SK-N-SH (cell line): ENCODE results near the gene SSTR3. TPM values are rescaled to one million over a fixed set of nuclear protein-coding genes. Genes with fewer than 3 reads are reported as not detected.

Experiments used
- CTCF ChIA-PET: fragments of 300-600, 350-600 bp; formaldehyde crosslinking; extraction: SDS; loops from one replicate; lab custom pipeline; 2021; lab: Yijun Ruan, JAX
- POLR2A ChIA-PET: fragments of 350-600 bp; sonication (Branson Sonifier 250); formaldehyde crosslinking; extraction: SDS; loops from one replicate; lab custom pipeline; 2020; ENCODE audit warnings: antibody characterized with exemption, inconsistent platforms; lab: Yijun Ruan, JAX
- DNase-seq: peaks from one replicate; pipeline ENCODE4 v3.0.0; 2012
- H2AFZ ChIP-seq: fragments of 200-600 bp; sonication (generic); 2 replicates; pipeline ENCODE4 v1.8.1; 2016; ENCODE audit warnings: antibody characterized with exemption, mild to moderate bottlenecking, low read depth
- H3F3A ChIP-seq: fragments of 200-600 bp; sonication (generic); replicated peaks from 2 replicates; pipeline ENCODE3; 2016; ENCODE audit warnings: antibody characterized with exemption, mild to moderate bottlenecking; ENCODE audit not compliant: insufficient read depth
- H3K27ac ChIP-seq, 2 experiments: fragments of 200-500 bp in 1 of 2; fragments of 200-600 bp in 1 of 2; sonication (Bioruptor generic) in 1 of 2; sonication (generic), shearing (Covaris generic) in 1 of 2; 2 replicates each; pipeline versions ENCODE4 v1.5.1 to v1.6.1; 2014 to 2016; ENCODE audit warnings: low read depth in 2 of 2, inconsistent platforms in 1 of 2, low read length in 1 of 2, mild to moderate bottlenecking in 1 of 2, mixed read lengths in 1 of 2
- H3K27me3 ChIP-seq: fragments of 200-600 bp; sonication (generic), shearing (Covaris generic); 2 replicates; pipeline ENCODE4 v1.6.1; 2016; ENCODE audit warnings: mixed run types; ENCODE audit not compliant: insufficient read depth
- H3K36me3 ChIP-seq, 2 experiments: fragments of 200-500 bp in 1 of 2; fragments of 200-600 bp in 1 of 2; sonication (Bioruptor generic) in 1 of 2; sonication (generic) in 1 of 2; replicated peaks in 1 of 2; 2 replicates each; pipeline versions ENCODE3 to v1.5.1; 2014 to 2016; ENCODE audit warnings: low read length in 1 of 2, mild to moderate bottlenecking in 1 of 2; ENCODE audit not compliant: insufficient read depth in 2 of 2, control insufficient read depth in 1 of 2
- H3K4me1 ChIP-seq, 2 experiments: fragments of 200-500 bp in 1 of 2; fragments of 200-600 bp in 1 of 2; sonication (Bioruptor generic) in 1 of 2; sonication (generic), shearing (Covaris generic) in 1 of 2; 2 replicates each; pipeline versions ENCODE4 v1.5.1 to v1.6.1; 2014 to 2016; ENCODE audit warnings: low read depth in 1 of 2, low read length in 1 of 2, mixed run types in 1 of 2; ENCODE audit not compliant: insufficient read depth in 2 of 2, control insufficient read depth in 1 of 2
- H3K4me2 ChIP-seq: fragments of 200-600 bp; sonication (generic), shearing (Covaris generic); 2 replicates; pipeline ENCODE4 v1.6.1; 2017; ENCODE audit warnings: mixed run types
- H3K4me3 ChIP-seq, 2 experiments: fragments of 200-500 bp in 1 of 2; fragments of 200-600 bp in 1 of 2; sonication (Bioruptor generic) in 1 of 2; sonication (generic), shearing (Covaris generic) in 1 of 2; 2 replicates each; pipeline versions ENCODE4 v1.5.1 to v1.8.1; 2014 to 2016; ENCODE audit warnings: low read depth in 2 of 2, inconsistent platforms in 1 of 2, low read length in 1 of 2, mild to moderate bottlenecking in 1 of 2, mixed read lengths in 1 of 2, moderate library complexity in 1 of 2
- H3K79me2 ChIP-seq: fragments of 200-600 bp; sonication (generic); 2 replicates; pipeline ENCODE4 v1.8.1; 2017; ENCODE audit warnings: mild to moderate bottlenecking; ENCODE audit not compliant: insufficient read depth
- H3K9ac ChIP-seq: fragments of 200-600 bp; sonication (generic); 2 replicates; pipeline ENCODE4 v1.6.1; 2017; ENCODE audit warnings: mixed run types
- H3K9me2 ChIP-seq: fragments of 200-600 bp; sonication (generic); 2 replicates; pipeline ENCODE4 v1.6.1; 2017; ENCODE audit warnings: mixed run types
- H3K9me3 ChIP-seq: fragments of 200-600 bp; sonication (generic); 2 replicates; pipeline ENCODE4 v1.6.1; 2017; ENCODE audit warnings: mixed run types, mild to moderate bottlenecking, moderate library complexity
- H4K20me1 ChIP-seq: fragments of 200-600 bp; sonication (generic); 2 replicates; pipeline ENCODE4 v1.6.1; 2017; ENCODE audit warnings: mild to moderate bottlenecking, mixed run types; ENCODE audit not compliant: insufficient read depth
- CHD2 ChIP-seq: fragments of 150-350 bp; IDR thresholded peaks from 2 replicates; pipeline ENCODE4 v1.6.1; 2018; ENCODE audit warnings: low read length; ENCODE audit not compliant: partially characterized antibody
- CTCF ChIP-seq: fragments of 200-600 bp; sonication (generic); IDR thresholded peaks from 2 replicates; pipeline ENCODE4 v1.6.1; 2017; ENCODE audit warnings: antibody characterized with exemption, mild to moderate bottlenecking, moderate library complexity
- ELF1 ChIP-seq: IDR thresholded peaks from 2 replicates; pipeline ENCODE4 v1.4.0; 2012
- EZH2phosphoT487 ChIP-seq: fragments of 200-600 bp; sonication (generic); IDR thresholded peaks from 2 replicates; pipeline ENCODE4 v1.6.1; 2017; ENCODE audit warnings: low read depth, mixed run types, mild to moderate bottlenecking, antibody characterized with exemption, moderate library complexity, borderline replicate concordance
- FOXM1 ChIP-seq: IDR thresholded peaks from 2 replicates; pipeline ENCODE4 v1.4.0; 2012; ENCODE audit warnings: low read depth, mild to moderate bottlenecking
- GABPA ChIP-seq: IDR thresholded peaks from 2 replicates; pipeline ENCODE4 v1.4.0; 2012; ENCODE audit warnings: low read depth, mild to moderate bottlenecking
- JUND ChIP-seq: IDR thresholded peaks from 2 replicates; pipeline ENCODE4 v1.4.0; 2012
- MAX ChIP-seq: IDR thresholded peaks from 2 replicates; pipeline ENCODE4 v1.4.0; 2012; ENCODE audit warnings: low read depth
- NFIC ChIP-seq: IDR thresholded peaks from 2 replicates; pipeline ENCODE4 v1.4.0; 2012; ENCODE audit warnings: borderline replicate concordance
- RAD21 ChIP-seq: IDR thresholded peaks from 2 replicates; pipeline ENCODE4 v1.6.1; 2012; ENCODE audit warnings: mild to moderate bottlenecking, low read length
- RCOR1 ChIP-seq: fragments of 150-350 bp; IDR thresholded peaks from 2 replicates; pipeline ENCODE4 v1.6.1; 2017; ENCODE audit warnings: antibody characterized with exemption, low read length
- REST ChIP-seq: IDR thresholded peaks from 2 replicates; pipeline ENCODE4 v1.6.1; 2012; ENCODE audit warnings: mild to moderate bottlenecking, low read depth, low read length, moderate library complexity
- RFX5 ChIP-seq: IDR thresholded peaks from 2 replicates; pipeline ENCODE4 v1.6.1; 2012; ENCODE audit warnings: mild to moderate bottlenecking, improper control_type of control experiment, low read length
- RXRA ChIP-seq: IDR thresholded peaks from 2 replicates; pipeline ENCODE4 v1.4.0; 2012; ENCODE audit warnings: low read depth, mild to moderate bottlenecking, borderline replicate concordance
- SIN3A ChIP-seq: IDR thresholded peaks from 2 replicates; pipeline ENCODE4 v1.6.1; 2012; ENCODE audit warnings: low read depth, mild to moderate bottlenecking, low read length, moderate library complexity, borderline replicate concordance
- SMC3 ChIP-seq: IDR thresholded peaks from 2 replicates; pipeline ENCODE4 v1.6.1; 2012; ENCODE audit warnings: low read depth, low read length, improper control_type of control experiment
- TAF1 ChIP-seq: IDR thresholded peaks from 2 replicates; pipeline ENCODE4 v1.6.1; 2012; ENCODE audit warnings: low read depth, mild to moderate bottlenecking, low read length, moderate library complexity, borderline replicate concordance
- TEAD4 ChIP-seq: IDR thresholded peaks from 2 replicates; pipeline ENCODE4 v1.4.0; 2012; ENCODE audit warnings: mild to moderate bottlenecking, borderline replicate concordance; ENCODE audit not compliant: insufficient read depth
- USF1 ChIP-seq: IDR thresholded peaks from 2 replicates; pipeline ENCODE4 v1.4.0; 2012; ENCODE audit warnings: low read depth, borderline replicate concordance
- YY1 ChIP-seq: IDR thresholded peaks from 2 replicates; pipeline ENCODE4 v1.4.0; 2012; ENCODE audit warnings: low read depth, mild to moderate bottlenecking
- WGBS: methylation state at CpG from one replicate; pipeline ENCODE4 v1.1.6; 2017; ENCODE audit warnings: low lambda C conversion rate; 5-methylcytosine and 5-hydroxymethylcytosine counted together
- polyA plus RNA-seq, 3 experiments: library from polyadenylated mRNA; depleted of rRNA; stranded (reverse); fragments of >200 nt; gene quantifications; 2 replicates each; pipeline ENCODE4 v1.2.3, GENCODE V29; 2012

The SSTR3 gene
- polyA plus RNA-seq, 1 of the 3 experiments (the other 2 are of a cell fraction), result not detected

- Histone ChIP-seq H3K27me3 (no peaks in the 10 kb centered on the region), H3K9me3 (no peaks in the 10 kb centered on the region), H4K20me1 (no peaks in the 10 kb centered on the region), H3K4me1 (peaks cover 15 to 20% of the 10 kb centered on the region in 2 experiments; a peak in 3 of 4 replicates), H3F3A (peaks cover 19% of the 10 kb centered on the region), H3K9me2 (no peaks in the 10 kb centered on the region), H3K9ac (no peak overlapping the region), H3K4me2 (no peak overlapping the region), H3K4me3 (no peak overlapping the region), H3K79me2 (no peaks in the 10 kb centered on the region), H2AFZ (no peak overlapping the region), H3K36me3 (no peaks in the 10 kb centered on the region), H3K27ac (no peak overlapping the region)
- ChIA-PET CTCF (interaction anchor here (1.1 to 3.4 kb wide), 4 partner anchors 16 to 387 kb away, joined by 3 to 10 read pairs (median 7); no protein-coding TSS in a partner anchor), POLR2A (no interaction called here)
- no peak for TF ChIP-seq CTCF
- TF ChIP-seq REST, result no peak
- no peak for TF ChIP-seq RAD21
- TF ChIP-seq JUND, result no peak
- TF ChIP-seq FOXM1, result no peak
- no peak for TF ChIP-seq TAF1
- no peak for TF ChIP-seq RFX5
- no peak for TF ChIP-seq NFIC
- no peak for TF ChIP-seq ELF1
- no peak for TF ChIP-seq GABPA
- no peak for DNase-seq
- 59% methylated on average over 8 of the region's 8 CpGs for WGBS
Observed at GRCh38 chr22:37224757-37225420, 12.6 kb upstream of the SSTR3 start.

- Histone ChIP-seq H3K36me3 (no peaks in the 10 kb centered on the region), H3F3A (peaks cover 15% of the 10 kb centered on the region), H2AFZ (no peak overlapping the region), H3K27me3 (no peaks in the 10 kb centered on the region), H3K9me2 (no peaks in the 10 kb centered on the region), H3K79me2 (no peaks in the 10 kb centered on the region), H3K4me1 (peaks cover 7 to 12% of the 10 kb centered on the region in 2 experiments; a peak in 3 of 4 replicates), H3K4me2 (no peak overlapping the region), H3K9me3 (no peaks in the 10 kb centered on the region), H4K20me1 (no peaks in the 10 kb centered on the region), H3K9ac (no peak overlapping the region), H3K4me3 (no peak overlapping the region), H3K27ac (no peak overlapping the region)
- ChIA-PET POLR2A (no interaction called here), CTCF (interaction anchor here (2.1 to 3.4 kb wide), 2 partner anchors 24 to 37 kb away, joined by 10 read pairs; no protein-coding TSS in a partner anchor)
- no peak for DNase-seq
- WGBS, result 42% methylated on average over 3 of the region's 3 CpGs
- TF ChIP-seq CHD2 (no peak), TEAD4 (no peak), RAD21 (no peak), RXRA (no peak), USF1 (no peak), JUND (no peak), RCOR1 (no peak), SMC3 (no peak), NFIC (no peak), YY1 (no peak), EZH2phosphoT487 (no peak), SIN3A (no peak), MAX (no peak), GABPA (no peak)
Observed at GRCh38 chr22:37223965-37224551, 11.8 kb upstream of the SSTR3 start.
